HL-60 (cell line): ENCODE data around the gene BTBD9.

Source experiments
- GABPA ChIP-seq: IDR thresholded peaks from 2 replicates; pipeline ENCODE4 v1.6.1; 2012; ENCODE audit warnings: low read depth
- TF ChIP-seq, protein P1 (sequence below): IDR thresholded peaks from one replicate; pipeline ENCODE4 v1.5.1; 2011; ENCODE audit warnings: low read length, control low read depth, inconsistent platforms; ENCODE audit not compliant: insufficient read depth

DNA sequence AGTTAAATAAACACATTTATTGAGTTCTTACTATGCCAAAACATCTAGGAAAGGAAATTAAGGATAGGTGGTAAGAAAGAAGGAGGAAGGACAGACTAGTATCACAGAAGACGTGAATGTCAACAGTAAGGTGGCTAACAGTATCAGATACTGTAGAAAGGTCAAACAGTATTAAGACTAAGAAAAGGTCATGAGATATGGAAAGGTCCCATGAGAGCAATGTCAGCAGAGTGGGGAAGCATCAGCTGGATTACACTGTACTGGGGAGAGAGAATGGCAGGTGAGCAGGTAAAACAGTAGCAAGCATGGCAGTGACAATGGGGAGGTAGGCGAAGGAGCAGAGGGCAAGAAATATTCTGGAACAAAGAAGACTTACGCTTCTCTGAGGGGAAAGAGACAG lies 45.2 kb upstream of the BTBD9 start:
- TF ChIP-seq, protein P1, sequence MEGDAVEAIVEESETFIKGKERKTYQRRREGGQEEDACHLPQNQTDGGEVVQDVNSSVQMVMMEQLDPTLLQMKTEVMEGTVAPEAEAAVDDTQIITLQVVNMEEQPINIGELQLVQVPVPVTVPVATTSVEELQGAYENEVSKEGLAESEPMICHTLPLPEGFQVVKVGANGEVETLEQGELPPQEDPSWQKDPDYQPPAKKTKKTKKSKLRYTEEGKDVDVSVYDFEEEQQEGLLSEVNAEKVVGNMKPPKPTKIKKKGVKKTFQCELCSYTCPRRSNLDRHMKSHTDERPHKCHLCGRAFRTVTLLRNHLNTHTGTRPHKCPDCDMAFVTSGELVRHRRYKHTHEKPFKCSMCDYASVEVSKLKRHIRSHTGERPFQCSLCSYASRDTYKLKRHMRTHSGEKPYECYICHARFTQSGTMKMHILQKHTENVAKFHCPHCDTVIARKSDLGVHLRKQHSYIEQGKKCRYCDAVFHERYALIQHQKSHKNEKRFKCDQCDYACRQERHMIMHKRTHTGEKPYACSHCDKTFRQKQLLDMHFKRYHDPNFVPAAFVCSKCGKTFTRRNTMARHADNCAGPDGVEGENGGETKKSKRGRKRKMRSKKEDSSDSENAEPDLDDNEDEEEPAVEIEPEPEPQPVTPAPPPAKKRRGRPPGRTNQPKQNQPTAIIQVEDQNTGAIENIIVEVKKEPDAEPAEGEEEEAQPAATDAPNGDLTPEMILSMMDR, result no peak
- TF ChIP-seq GABPA, result no peak
